Measurements from ENCODE around the gene DNAJC13. TPM values are rescaled to one million over a fixed set of nuclear protein-coding genes. Genes with fewer than 3 reads are reported as not detected.
A peak's percentile ranks its signal among the peaks of the same experiment; 100 is the strongest.

Gene DNAJC13
- total RNA-seq, 1 donor from 2014 or later = 35.7 TPM

DNA sequence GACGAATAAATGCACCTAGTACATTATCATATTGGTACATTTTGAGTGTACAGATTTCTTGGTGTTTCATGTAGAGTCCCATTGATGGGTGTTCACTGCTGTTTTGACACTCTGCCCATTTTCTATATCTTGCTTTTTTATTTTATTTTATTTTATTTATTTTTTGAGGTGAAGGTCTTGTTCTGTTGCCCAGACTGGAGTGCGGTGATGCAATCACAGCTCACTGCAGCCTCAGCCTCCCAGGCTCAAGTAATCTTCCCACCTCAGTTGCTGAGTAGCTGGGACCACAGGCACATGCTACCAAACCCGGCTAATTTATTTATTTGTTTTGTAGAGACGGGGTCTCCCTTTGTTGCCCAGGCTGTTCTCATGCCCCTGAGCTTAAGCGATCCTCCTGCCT is 44.2 kb downstream of the DNAJC13 start:
- DNase-seq (ENCODE audit: low spot score) = no peak

DNA sequence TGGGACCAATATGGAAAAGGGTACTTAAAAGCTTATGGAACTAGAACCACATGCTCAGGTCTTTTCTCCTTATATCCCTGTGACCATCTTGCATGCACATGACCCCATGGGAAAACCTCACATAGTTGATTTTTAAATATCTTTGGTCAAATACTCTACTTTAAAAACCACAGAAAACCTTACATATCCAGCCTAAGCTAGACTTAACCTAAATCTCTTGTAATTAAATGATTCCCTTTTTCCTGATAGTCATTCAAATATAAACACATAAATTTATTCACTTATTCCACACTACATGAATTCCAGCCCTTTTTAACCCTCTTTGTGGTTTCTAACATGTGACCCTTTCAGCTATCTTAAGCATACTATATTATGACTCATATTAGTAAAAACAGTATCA is 46.8 kb downstream of the DNAJC13 start:
- no peak for DNase-seq (ENCODE audit: low spot score)

DNA sequence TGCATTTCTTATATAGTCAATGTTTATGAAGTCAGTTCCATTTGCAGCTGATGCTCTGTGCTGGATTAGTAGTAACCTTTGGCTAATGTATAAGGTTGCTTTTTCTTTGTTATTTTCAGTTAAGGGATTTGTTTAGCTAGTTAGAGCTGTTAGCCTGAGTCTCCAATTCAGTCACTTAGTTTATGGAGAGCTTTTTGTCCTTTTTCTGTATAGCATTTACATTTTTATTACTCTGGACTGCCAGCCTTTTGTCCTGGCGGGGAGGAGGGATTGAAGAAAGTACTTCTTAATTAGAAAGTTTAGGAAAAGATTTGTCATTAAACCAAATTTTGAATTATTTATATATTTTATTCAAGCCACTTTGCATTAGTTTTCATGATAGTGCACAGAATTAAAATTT is 52.0 kb downstream of the DNAJC13 start:
- DNase-seq (ENCODE audit: low spot score) = no peak

DNA sequence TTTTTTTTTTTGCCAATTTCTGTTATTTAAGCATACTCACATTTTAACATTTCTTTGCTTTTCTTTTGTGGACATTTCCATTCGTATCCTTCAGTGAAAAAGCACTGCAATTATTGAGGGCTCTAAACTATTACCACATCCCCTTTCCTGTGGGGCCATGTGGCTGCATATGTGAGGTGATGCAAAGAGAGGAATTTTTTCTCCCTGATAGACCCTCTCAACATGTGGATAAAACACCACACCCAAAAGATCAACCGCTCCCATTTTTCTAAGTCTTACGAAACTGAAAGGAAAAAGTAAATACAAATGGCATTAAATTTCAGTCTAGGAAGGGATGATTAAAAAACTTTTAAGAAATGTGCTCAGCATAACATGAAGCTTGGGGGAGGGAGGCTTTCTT is 68.8 kb downstream of the DNAJC13 start:
- DNase-seq (ENCODE audit: low spot score) = no peak

DNA sequence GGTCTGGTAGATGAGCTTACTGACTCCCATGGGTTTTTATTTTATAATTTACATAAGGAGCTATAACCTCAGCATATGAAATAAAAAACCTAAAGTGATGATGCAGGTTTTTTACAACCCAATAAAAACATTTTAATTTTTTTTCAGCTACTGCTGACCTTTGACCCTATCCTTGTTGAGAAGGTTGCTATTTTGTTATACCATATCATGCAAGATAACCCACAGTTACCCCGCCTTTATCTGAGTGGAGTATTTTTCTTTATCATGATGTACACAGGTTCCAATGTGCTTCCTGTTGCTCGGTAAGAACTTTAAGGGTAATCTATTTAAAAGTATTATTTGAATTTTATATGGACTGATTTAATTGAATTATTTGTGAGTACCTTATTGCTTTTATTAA is 70.8 kb downstream of the DNAJC13 start:
- DNase-seq (ENCODE audit: low spot score) = no peak

DNA sequence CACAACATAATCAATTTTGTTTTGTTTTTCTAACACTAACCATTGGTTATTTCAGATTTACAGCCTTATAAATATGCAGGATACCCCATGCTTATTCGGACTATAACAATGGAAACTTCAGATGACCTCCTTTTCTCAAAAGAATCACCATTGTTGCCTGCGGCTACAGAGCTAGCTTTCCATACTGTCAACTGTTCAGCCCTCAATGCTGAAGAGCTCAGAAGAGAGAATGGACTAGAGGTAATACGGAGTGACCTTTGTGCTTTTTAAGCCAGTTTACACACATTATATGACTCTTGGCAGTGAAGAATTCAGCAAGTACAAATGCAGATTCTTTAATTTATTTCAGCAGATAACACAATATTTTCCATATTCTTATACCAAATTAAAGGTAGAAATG is 81.8 kb downstream of the DNAJC13 start:
- no peak for DNase-seq (ENCODE audit: low spot score)

DNA sequence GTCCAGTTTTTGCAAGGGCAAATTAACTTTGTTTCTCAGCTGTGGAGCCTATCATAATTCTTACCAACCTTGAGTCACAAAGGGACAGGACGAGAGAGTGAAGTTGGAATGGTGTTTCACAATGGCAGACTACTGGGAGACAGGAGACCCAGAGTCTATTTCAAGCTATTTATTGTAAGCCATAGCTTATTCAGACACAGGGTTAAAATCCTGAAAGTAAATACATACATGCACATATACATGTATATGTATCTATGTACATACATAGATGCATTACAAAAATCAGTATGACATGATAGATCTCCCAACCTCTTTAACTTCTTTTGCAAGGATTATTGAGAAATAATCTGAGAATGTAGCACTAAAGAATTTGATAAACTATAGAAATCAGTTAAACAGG is 86.3 kb downstream of the DNAJC13 start:
- DNase-seq (ENCODE audit: low spot score) = no peak

DNA sequence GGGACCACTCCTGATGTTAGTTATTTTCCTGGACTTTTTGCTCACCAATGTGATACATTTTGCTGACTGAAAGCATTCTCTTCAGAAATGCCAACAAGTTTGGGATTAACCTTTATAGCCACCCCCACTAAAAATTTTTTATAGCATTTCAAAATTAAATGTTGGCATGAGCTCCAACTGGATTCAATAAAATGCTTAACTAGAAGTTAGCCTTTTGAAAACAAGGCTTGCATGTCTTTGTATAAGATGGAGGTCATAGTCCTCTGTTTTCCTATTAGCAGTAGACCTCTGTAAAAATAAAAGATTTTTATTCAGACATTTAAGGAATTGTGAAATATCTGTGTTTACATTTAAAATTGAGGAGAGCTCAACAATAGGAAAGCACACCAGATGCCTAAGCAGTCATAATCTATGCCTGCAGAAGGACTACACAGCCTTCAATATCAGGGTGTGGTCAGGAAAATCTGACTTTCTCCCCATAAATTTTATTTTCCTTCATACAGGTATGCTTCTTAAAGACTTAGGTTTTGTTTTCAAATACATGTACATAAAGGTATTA is 87.2 kb downstream of the DNAJC13 start:
- DNase-seq (ENCODE audit: low spot score) = no peak

DNA sequence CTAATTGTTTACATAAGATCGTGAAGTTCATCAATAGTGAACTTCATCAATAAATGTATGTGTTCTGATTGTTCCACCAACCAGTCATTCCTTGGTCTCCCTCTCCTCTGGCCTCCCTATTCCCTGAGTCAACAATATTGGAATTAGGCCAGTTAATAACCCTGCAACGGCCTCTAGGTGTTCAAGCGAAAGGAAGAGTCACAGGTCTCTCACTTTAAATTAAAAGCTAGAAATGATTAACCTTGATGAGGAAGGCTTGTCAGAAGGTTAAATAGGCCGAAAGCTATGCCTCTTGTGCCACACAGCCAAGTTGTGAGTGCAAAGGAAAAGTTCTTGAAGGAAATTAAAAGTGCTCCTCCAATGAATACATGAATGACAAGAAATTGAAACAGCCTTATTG is 90.4 kb downstream of the DNAJC13 start:
- no peak for DNase-seq (ENCODE audit: low spot score)

DNA sequence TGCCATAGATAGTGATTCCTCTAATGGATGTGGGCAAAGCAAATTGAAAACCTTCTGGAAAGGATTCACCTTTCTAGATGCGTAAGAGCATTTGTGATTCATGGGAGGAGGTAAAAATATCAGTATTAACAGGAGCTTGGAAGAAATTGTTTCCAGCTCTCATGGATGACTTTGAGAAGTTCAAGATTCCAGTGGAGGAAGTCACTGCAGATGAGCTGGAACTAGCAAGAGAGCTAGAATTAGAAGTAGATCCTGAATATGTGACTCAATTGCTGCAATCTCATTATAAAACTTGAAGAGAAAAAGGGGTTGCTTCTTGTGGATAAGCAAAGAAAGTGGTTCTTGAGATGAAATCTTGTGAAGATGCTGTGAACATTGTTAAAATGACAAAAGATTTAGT is 91.8 kb downstream of the DNAJC13 start:
- DNase-seq (ENCODE audit: low spot score) = no peak

DNA sequence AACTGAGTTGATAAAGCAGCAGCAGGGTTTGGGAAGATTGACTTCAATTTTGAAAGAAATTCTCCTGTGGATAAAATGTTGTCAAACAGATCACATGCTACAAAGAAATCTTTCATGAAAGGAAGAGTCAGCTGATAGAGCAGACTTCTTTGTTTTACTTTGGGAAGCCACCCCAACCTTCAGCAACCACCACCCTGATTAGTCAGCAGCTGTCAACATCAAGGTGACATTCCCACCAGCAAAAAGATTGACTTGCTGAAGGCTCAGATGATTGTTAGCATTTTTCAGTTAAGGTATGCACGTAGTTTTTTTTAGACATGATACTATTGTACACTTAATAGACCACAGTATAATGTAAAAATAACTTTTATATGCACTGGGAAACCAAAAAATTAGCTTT is 92.2 kb downstream of the DNAJC13 start:
- no peak for DNase-seq (ENCODE audit: low spot score)

DNA sequence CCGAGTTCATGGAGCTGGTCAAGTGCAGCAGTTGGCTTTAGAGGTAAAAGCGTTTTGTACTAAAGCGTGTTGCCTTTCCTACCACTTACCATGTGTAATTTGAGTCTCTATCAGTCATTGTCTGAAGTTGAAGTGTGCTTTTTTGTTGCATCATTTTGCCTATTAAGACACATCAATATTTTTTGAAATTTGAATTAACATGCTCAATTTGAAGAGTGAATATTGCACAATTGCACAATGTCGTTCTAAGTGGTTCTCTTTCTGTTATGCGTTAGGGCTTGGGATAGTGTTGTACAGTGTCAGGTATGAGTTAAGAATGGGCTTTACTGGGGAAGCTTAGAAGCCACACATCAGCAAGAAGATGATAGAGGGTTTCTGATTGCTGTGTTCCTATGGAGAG is 95.8 kb downstream of the DNAJC13 start:
- no peak for DNase-seq (ENCODE audit: low spot score)

DNA sequence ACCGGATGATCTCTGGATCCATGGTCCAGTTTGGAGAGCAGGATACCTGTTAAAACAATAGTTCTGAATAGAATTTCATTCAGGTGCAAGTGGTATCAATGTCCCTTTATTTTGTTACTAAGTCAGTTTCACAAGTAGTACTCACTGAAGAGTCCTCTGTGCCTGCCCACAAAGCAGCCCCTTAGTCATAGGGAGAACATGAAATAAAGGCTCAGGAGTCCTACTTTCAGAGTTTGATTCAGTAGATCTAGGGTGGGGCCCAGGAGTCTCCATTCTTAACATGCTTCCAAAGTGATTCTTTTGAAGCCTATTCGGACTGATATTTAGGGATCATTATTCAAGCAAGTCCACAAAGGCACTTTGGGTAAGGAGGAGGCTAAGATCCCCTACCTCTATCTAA is 100.0 kb downstream of the DNAJC13 start:
- no peak for DNase-seq (ENCODE audit: low spot score)

DNA sequence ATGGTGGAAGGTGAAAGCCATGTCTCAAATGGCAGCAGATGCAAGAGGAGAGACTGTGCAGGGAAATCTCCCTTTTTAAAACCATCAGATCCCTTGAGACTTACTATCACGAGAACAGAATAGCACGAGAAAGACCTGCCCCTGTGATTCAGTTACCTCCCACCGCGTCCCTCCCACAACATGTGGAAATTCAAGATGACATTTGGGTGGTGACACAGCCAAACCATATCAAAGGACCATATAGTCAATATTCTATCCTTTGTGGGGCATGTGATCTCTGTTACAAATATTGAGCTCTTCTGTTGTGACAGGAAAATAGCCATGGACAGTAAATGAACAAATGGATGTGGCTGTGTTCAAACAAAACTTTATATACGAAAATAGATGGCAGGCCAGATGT is 102.6 kb downstream of the DNAJC13 start:
- DNase-seq (ENCODE audit: low spot score) = no peak

DNA sequence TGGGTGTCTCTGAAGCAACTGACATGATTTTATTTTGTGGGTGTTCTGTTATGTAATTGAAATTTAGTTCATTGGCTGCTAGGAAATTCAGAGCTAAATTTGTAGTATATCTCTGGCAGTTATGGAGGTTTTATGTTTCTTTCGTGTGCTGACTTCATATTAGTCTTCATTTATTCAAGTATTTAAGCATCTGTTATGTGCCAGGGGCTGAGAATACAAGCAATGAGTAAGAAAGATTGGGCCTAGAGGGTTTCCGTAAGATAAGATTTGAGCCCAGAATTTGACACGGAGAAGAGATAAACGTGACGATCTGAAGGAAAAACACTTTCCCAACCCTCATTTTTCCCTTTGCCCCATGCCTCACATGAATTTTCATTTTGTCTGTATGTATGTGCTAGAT is 104.6 kb downstream of the DNAJC13 start:
- DNase-seq (ENCODE audit: low spot score) = no peak

DNA sequence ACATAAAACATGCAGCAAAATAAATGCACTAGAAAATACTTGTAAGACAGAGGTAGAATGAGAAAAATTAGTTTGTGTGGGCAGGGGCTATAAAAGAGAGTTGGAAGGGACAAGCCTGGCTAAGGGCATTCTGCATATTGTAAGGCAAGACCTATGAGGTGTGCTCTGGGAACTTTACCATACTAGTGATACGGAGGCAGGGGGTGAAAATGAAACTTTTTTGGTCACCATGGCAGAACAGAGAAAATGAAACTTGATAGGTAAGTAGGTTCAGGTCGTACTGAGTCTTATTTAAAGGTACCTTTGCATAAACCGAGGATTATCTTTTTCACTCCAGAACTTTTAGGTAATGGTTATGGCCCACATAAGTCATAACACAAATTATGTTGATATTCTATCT is 105.1 kb downstream of the DNAJC13 start:
- DNase-seq (ENCODE audit: low spot score) = no peak

DNA sequence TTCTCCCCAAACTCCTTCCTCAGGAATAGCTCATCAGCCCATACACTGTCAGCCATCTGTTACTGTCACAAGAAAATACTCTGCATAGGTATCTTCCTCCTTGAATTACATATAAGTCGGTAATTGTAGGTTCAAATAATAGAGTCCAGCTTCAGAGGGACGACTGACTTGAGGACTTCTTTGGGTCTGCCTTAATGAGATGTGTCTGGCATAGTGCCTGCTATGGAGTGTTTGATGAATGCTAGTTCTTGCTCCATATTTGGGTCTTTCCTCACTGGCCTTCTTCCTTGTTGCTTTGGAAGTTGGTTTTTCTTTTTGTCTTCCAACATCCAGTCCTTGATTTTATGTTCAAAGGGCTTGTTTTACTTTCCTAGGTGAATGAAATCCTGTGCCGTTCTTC is 113.3 kb downstream of the DNAJC13 start:
- no peak for DNase-seq (ENCODE audit: low spot score)

DNA sequence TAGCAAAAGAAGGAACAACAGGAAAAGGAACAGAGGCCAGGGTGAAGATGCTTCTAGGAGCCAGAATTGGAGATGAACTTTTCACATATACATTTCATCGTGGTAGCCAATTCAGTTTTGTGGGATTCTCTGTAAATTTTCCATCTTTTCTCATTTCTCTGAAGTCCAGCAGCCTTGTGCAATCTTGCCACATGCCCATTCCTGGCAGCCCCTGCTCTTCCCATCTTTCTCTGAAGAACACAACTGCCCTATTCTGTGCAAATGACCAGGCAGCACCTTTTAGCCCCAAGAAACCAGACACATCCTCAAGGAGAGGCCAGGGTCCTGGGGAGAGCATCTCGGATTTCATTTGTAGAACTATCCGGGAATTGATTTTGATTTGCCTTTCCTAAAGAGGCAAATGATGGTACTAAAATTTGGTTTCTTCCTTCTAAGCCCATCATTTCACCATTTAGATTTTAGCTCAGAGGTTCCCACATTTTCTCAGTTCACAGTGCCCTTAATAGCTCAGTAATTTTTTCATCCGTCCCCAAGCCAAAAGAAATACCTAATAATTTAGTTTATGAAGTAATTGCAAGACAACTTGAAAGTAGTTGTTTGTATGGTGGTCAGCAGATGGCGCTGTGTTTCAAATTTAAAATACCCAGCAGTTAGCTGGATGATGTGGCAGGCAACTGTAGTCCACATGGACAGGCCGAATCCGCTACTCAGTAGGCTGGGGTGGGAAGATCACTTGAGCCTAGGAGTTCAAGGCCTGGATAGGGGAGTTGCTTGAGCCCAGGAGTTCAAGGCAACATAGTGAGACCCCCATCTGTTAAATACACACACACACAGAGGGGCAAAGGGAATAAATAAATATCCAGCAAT is 118.5 kb downstream of the DNAJC13 start:
- peak; percentile 73 for DNase-seq (ENCODE audit: low spot score)

DNA sequence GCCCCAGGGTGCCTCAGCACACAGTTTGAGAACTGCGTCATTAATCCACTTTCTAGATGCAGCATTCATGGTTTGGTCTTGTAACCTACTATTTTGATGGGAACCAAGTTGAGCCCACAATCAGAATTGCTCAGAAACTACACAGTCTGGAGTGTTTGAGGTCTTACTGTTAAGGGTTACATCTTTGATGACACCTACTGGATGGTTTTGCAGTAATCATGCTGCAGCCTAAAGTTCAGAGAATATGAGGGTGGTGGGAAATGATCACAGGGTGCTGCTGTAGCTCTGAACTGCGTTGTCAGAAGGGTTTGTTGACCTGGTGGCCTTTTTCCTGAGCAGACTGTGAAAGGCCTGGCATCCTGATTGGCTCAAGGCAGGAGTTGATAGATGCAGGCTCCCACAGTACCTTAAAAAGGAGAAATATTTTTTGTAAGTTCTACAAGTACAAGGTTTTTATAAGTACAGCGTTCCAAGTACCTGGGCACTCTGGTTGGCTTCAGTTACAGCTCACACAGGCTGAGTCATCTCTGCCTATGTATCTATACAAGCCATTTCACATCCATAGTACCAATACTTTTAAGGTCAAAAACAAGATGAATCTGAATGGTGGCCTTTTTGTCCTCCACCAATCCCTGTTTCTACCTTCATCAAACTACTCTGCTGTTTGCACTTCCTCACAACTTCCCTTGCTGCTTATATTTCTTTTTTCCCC is 119.3 kb downstream of the DNAJC13 start:
- DNase-seq (ENCODE audit: low spot score) = no peak

DNA sequence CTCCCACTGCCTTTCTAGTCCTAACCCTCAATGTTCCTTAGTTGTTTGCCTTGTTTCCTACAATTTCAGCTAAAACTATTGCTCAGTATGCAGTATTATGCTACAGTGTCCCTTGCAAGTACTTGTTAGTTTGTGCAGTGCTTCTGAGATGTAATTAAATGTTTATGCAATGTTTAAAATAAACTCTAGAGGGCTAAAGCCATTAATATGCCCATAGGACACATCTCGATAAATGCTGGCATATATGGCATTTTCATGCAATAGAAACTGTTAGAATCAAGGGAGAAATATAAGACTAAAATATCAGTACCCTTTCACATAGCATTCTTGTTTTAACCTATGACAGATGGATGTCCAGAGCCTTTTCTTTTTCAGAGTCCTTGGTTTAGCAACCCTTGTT is 120.0 kb downstream of the DNAJC13 start:
- DNase-seq (ENCODE audit: low spot score) = no peak

DNA sequence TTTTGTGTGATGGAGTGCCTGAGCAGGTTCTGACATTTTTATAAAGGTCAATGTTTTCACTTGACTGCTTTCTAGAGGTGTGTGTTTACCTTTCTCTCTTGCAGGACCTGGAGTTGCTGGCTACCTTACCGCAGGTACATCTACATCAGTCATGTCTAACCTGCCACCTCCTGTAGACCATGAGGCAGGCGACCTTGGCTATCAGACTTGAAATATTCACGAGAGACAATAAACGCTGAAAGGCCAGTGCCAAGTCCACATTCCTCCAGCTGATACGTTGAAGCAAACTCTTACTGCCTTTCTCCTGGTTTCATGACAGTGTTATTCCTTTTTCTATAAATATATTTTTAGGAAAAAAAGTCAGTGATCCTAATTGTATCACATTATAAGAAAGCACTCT is 120.8 kb downstream of the DNAJC13 start:
- DNase-seq (ENCODE audit: low spot score) = no peak

DNA sequence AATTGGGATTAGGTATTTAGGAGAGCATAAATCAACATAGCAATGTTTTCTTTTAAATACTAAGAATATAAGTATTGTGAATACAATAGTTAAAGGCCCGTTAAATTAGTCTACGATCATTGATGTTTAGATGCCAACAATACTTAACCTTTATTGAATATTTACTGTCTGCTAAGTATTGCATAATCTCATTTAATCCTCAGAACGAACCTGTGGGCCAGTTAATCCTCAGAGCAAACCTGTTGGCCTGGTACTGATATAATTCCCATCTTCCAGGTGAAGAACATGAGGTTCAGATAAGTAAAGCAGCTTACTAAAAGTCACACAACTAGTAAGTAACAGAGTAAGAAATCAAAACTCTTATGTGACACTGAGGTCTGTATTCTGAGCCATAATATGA is 122.4 kb downstream of the DNAJC13 start:
- no peak for DNase-seq (ENCODE audit: low spot score)

DNA sequence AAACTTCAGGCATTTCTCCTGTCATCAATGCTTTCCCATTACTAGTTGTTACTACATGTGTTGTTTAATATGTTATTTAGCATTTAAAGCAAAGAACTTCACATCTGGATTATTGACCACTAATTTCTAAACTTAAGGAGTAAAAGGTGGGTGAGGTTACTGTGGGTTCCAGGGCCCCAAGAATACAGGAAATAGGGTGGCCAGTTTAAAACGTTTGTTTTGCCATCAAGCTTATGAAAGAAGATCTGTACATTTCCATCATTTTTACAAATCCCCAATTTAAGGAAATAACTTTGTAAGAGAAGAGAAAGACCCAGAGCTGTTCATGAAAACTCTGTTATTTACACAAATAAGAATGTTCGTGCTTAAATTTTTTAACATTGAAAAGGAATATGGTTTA is 125.3 kb downstream of the DNAJC13 start:
- no peak for DNase-seq (ENCODE audit: low spot score)

All from mucosa of gallbladder (tissue), 1 donor.